Mammary epithelial cell (primary cell): ENCODE data around the gene ADCY10.

Source experiments
- EZH2 ChIP-seq: IDR thresholded peaks from 2 replicates; pipeline ENCODE4 v1.6.1; 2012; ENCODE audit warnings: low read length, inconsistent platforms, borderline replicate concordance
- TF ChIP-seq, protein P1 (sequence below), 2 donors: IDR thresholded peaks in 1 of 2; conservative IDR thresholded peaks in 1 of 2; 2 replicates each; pipeline ENCODE4 v1.5.1; 2011 to 2012; ENCODE audit warnings: inconsistent platforms in 2 of 2, low read length in 2 of 2, mild to moderate bottlenecking in 2 of 2, control low read depth in 1 of 2, low read depth in 1 of 2; ENCODE audit not compliant: insufficient read depth in 1 of 2; ENCODE audit errors: extremely low read depth in 1 of 2

DNA sequence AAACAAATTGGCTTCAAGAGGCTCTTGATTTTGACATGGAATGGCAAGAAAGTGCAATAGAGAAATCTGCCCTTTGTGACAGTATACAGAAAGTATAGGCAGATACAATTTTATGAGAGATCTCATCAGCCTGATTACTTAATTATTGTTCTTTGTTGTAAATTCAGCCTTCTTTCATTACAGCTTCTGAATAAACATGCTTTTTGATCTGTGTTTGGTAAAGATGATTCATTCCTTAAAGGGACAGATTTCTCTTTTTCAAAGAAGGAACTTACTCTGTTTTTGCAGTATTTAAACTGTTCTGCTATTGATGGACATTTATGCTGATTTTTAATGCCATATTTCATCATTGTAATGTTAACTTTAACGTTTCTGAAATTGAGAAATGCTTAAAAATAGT lies 36.6 kb upstream of the ADCY10 start:
- TF ChIP-seq, protein P1, sequence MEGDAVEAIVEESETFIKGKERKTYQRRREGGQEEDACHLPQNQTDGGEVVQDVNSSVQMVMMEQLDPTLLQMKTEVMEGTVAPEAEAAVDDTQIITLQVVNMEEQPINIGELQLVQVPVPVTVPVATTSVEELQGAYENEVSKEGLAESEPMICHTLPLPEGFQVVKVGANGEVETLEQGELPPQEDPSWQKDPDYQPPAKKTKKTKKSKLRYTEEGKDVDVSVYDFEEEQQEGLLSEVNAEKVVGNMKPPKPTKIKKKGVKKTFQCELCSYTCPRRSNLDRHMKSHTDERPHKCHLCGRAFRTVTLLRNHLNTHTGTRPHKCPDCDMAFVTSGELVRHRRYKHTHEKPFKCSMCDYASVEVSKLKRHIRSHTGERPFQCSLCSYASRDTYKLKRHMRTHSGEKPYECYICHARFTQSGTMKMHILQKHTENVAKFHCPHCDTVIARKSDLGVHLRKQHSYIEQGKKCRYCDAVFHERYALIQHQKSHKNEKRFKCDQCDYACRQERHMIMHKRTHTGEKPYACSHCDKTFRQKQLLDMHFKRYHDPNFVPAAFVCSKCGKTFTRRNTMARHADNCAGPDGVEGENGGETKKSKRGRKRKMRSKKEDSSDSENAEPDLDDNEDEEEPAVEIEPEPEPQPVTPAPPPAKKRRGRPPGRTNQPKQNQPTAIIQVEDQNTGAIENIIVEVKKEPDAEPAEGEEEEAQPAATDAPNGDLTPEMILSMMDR (conservative IDR thresholded peaks at IDR 0.05 in 1 of 2, IDR thresholded peaks at IDR 0.05 in 1 of 2; ENCODE audit: extremely low read depth in 1 of 2, insufficient read depth in 1 of 2, low read depth in 1 of 2, low read length in 2 of 2), result no peak
- TF ChIP-seq EZH2, result no peak
